CD4-positive, alpha-beta T cell treated with Interleukin-17A for 4 hours (primary cell): ENCODE measurements around the gene RPN2.

ENCODE experiments used
- DNase-seq: peaks from one replicate; pipeline ENCODE4 v3.0.0-alpha.2; 2020; ENCODE audit warnings: mixed read lengths

Gene RPN2

GRCh38 chr20:37188787-37189186 lies 9.7 kb downstream of the RPN2 start:
- DNase-seq: no peak

DNA sequence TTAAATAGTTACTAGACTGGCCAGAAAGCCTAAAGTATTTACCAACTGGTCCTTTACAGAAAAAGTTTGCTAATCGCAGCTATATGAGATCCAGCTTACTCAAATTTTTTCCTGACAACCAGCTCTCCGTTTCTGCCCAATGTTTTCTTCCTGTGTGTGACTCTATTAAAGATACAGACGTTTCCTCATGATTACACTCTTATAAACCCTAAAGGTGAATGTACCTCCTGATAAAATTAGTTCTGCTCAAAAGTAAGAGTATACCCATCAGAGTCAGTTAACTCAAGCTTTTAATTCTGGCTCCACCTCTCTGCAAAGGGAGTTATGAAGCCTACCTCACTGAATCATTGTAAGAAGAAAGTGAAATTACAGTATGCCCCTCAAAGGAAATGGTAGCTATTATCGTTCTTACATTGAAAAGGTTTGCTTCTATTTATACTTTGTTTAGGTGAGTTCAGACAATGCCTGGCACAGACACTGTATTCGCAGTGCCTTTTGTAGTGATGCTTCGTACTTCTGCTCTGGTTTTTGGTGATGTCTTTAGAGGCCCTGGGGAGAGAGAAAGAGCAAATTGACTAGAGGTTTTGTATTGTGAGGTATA lies 10.4 kb downstream of the RPN2 start:
- no peak for DNase-seq

DNA sequence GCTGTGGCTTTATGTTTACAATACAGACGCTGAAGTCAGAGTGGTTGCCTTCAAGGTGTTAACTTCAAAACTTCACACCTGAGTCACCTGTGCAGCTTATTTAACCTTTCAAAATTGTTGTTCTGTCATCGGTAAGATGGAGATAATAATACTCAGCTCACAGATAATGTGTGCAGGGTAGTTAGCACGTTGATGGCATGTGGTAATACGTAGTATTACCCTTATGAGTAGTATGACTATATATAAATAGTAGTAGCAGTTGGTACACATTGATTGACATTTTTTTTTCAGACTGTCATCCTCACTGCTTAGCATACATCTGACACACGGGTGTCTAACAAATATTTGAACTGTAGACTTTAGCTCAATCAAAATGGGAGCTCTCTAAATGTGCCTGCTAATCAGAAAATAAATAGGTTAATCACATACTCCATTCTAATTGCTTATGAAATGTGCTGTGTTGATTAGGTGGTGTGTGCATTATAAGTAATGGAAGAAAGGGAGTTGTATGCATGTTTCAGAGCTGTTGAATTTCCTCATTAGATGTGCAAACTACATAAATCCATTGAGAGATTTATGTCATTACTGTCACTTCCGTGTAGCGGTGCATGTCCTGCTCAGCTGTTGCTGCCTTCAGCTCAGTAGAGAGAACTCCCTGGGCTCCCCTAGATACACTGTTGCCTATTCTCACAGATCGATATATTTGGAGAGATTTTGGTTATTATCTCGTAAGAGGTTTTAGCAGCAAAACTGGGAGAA lies 11.4 kb downstream of the RPN2 start:
- DNase-seq: no peak

- peak; percentile 80 for DNase-seq
Observed at GRCh38 chr20:37192137-37192854, 13.2 kb downstream of the RPN2 start.

DNA sequence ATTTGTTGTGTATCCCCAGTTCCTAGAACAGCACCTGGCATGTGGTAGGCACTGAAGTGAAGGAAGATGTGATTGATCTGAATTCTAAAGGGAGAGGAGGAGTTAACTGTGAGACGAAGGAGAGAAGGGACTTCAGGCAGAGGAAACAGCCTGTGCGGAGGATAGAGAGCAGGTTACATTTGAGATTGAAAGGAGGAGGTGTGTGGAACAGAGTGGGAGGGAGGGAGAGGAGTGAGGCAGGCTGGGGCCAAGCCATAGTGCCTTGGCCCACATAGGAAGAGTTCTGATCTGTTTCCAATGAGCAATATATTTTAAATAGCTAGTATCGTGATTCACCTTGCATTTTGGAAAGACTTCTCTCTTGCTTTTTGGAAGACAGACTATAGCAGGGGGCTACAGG lies 14.1 kb downstream of the RPN2 start:
- DNase-seq: no peak

GRCh38 chr20:37193821-37194220 lies 14.7 kb downstream of the RPN2 start:
- no peak for DNase-seq

DNA sequence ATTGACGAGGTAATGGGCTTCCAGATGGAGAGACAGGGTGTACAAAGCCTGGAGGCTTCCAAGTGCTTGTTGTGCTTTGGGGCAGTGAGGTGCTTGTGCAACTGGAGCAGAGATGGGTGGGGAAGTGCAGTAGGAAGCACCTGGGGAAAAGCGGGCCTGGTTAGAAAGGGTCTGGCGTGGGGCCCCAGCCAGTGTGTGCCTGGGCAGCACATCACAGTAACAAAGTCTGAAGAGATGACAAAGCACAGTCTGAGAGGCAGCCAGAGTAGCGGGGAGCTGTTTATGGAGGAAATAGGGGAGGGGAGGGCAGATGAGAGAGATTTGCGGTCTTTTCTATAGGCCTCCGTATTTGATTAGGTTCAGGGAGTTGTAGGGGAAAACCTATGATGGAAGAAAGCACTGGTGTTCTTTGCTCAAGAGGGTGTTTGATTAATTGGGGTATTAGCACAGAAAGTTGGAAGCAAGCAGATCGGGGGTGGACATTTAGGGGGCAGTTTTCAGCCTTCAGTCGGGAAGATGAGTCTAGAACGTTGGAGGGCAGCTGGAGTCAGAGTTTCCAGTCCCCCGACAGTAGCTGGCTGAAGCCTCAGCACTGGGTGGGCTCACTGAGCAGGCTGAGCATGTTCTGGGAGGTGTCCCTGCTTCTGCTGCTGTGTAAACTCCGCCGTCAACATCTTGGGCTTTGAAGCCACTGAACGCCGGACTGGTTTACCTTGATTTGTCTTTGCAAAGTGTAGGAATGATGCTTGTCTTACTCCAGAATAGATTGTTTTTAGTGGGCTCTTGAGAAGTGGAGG lies 15.7 kb downstream of the RPN2 start:
- DNase-seq: peak; percentile 56

- no peak for DNase-seq
Observed at GRCh38 chr20:37198932-37199660, 20.0 kb downstream of the RPN2 start.

DNA sequence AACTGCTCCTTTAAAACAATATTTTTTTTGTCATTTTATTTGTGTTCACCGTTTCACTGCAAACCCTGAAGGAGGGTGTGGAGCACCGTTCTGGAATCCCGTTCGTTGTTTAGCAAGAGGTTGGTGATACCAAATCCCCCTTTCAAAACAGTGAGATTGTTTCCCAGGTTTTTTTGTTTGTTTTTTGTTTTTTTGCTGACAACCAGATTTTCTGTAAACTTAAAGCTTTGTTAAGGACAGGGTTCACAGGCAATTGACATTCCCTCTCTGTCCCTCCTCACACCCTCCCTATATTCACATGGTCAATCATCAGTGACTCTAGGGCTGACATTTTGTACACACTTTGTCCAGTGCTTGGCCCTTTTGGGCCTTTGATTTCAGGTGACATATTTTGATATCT lies 21.2 kb downstream of the RPN2 start:
- DNase-seq: no peak

DNA sequence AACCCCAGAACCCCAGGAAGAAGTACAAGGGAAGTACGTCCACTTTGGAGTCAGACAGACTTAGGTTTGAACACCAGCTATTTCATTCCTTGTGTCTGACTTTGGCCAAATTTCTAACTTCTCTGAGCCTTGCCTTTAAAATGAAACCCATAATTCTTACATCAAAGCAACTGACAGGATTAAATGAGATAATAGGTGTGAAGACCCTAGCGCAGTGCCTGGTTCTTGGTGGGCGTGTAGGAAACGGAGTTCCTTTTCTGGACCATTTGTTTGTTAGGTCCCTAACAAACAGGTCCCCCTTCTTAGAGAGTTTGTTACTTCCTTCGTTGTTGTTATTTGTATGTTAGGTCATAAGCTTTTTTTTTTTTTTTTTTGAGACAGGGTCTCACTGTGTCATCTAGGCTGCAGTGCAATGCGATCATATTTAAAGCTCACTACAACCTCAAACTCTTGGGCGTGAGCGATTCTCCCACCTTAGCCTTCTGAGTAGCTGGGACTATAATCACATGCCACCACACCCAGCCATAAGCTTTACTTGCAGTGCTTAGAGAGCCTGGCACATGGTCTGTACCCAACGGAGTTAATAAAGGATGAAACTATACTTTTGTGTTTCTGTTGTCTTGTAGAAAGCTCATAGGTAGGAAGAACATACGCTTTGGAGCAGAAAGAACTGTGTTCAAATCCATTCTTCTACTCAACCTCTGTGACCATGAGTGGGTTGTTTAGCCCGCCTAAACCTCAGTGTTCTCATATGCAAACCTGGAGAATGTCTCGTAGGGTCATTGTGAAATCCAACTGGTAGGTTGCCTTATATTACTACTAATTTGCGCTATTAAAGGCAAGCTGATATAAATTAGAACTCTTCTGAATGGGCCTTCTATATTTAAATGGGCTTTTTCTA lies 22.0 kb downstream of the RPN2 start:
- DNase-seq: no peak

GRCh38 chr20:37201827-37202162 lies 22.7 kb downstream of the RPN2 start:
- DNase-seq: no peak

GRCh38 chr20:37202267-37202943 lies 23.3 kb downstream of the RPN2 start:
- DNase-seq: peak; percentile 43

DNA sequence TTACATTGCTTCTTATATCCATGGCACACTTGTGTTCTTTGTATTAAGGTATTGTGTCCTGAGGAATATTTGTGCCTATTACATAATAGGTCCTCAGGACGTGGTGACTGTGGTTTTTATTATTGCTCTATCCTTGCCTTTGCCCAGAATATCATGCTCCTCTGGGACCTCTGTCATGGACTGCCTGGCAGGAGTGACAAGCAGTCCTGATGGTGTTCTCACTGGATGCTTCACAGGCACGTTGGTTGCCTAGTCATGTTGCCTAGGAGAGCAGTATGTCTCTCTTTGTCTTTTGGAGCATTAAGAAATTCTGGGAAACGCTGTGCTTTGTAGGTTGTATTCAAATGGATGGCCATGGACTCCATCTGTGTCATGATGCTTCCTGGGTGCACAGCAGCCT lies 24.9 kb downstream of the RPN2 start:
- no peak for DNase-seq

DNA sequence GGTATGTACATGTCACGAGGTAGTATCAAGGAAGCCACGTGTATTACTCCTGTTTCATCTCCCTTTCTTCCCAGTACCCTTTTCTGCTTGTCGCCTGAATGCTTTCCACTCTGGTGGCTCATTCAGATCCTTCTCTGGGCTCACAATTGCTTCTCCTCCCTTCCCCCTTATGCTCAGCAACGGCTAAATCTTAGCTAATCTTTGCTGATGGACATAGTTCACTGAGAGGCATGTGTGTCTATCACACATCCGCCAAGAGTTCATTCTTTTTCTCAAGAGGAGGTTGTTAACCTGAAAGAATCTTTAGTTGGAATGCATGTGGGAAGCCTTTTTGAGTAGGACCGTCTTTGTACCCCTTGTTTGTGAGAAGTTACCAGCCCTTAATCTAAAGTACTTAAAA lies 26.0 kb downstream of the RPN2 start:
- DNase-seq: no peak

DNA sequence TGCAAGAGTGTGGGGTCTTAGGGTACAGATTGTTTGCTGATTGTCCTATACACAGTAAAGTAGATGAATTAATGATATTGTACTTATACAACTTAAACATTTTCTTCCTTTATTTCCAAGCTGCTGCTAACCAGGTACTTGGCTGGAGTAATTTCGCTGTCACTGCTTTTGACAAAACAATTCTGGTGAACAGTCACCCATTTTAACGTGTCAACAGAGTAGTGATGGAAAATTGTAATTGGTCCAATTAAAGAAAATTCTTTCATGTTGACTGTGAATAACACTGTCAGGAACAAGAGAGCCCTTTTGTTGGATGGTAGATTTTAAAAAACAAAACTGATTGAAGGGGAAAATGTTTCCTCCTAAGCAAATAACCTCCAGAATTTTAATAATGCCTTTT lies 26.7 kb downstream of the RPN2 start:
- no peak for DNase-seq

DNA sequence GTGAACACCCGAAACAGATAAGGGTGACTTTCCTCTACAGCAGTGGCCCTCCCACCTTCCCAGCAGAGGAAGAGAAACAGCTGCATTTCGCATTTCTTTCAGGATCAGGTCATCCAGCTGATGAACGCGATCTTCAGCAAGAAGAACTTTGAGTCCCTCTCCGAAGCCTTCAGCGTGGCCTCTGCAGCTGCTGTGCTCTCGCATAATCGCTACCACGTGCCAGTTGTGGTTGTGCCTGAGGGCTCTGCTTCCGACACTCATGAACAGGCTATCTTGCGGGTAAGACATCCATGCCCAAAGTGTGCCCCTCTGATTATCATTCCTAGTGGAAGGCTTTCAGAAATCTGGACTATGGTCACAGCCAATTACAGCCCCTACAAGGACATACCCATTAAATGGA lies 28.0 kb downstream of the RPN2 start:
- no peak for DNase-seq

GRCh38 chr20:37209193-37209592 lies 30.1 kb downstream of the RPN2 start:
- DNase-seq: no peak

GRCh38 chr20:37209661-37210314 lies 30.7 kb downstream of the RPN2 start:
- no peak for DNase-seq

DNA sequence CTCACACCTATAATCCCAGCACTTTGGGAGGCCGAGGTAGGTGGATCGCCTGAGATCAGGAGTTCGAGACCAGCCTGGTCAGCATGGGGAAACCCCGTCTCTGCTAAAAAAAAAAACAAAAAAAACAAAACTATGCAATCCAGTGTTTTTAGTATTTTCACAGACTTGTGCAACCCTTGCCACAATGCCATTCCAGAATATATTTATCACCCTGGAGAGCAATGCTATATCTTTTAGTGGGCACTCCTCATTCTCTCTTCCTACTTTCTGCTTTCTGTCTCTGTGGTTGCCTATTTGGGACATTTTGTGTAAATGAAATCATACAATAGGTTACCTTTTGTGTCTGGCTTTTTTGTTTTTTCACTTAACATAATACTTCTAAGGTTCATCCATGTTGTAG lies 39.3 kb downstream of the RPN2 start:
- no peak for DNase-seq

GRCh38 chr20:37218976-37219375 lies 39.8 kb downstream of the RPN2 start:
- no peak for DNase-seq
